Parathyroid adenoma (tissue), 2 donors: Measurements from ENCODE around the gene PES1.

ENCODE experiments used
- H2AFZ ChIP-seq: fragments of 300-600 bp; sonication (generic); one replicate; pipeline ENCODE4 v1.7.0; 2017; ENCODE audit warnings: antibody characterized with exemption, mild to moderate bottlenecking
- H3K27ac ChIP-seq: fragments of 300-600 bp; sonication (generic); one replicate; pipeline ENCODE4 v1.7.0; 2017
- H3K27me3 ChIP-seq: fragments of 300-600 bp; sonication (generic); one replicate; pipeline ENCODE4 v1.7.0; 2017; ENCODE audit warnings: low read length; ENCODE audit not compliant: control insufficient read depth, insufficient read depth
- H3K36me3 ChIP-seq: fragments of 300-600 bp; sonication (generic); one replicate; pipeline ENCODE4 v1.7.0; 2017; ENCODE audit warnings: low read length; ENCODE audit not compliant: control insufficient read depth, insufficient read depth
- H3K4me1 ChIP-seq: fragments of 300-600 bp; sonication (generic); one replicate; pipeline ENCODE4 v1.7.0; 2017; ENCODE audit warnings: control low read depth
- H3K4me2 ChIP-seq: fragments of 300-600 bp; sonication (generic); one replicate; pipeline ENCODE4 v1.7.0; 2017; ENCODE audit warnings: low read length
- H3K4me3 ChIP-seq: fragments of 300-600 bp; sonication (generic); one replicate; pipeline ENCODE4 v1.7.0; 2017; ENCODE audit warnings: low read depth, low read length
- H3K79me2 ChIP-seq: fragments of 300-600 bp; sonication (generic); one replicate; pipeline ENCODE4 v1.7.0; 2017; ENCODE audit warnings: control low read depth
- H3K9ac ChIP-seq: fragments of 300-600 bp; sonication (generic); one replicate; pipeline ENCODE4 v1.7.0; 2017; ENCODE audit warnings: mild to moderate bottlenecking
- H3K9me3 ChIP-seq: fragments of 300-600 bp; sonication (generic); one replicate; pipeline ENCODE4 v1.7.0; 2017; ENCODE audit warnings: low read length; ENCODE audit not compliant: control insufficient read depth
- TF ChIP-seq, protein P1 (sequence below): fragments of 300-600 bp; sonication (generic); IDR thresholded peaks from one replicate; pipeline ENCODE4 v1.7.0; 2017; ENCODE audit warnings: antibody characterized with exemption, mild to moderate bottlenecking
- donor health status: primary hyperparathyroidism.

Gene PES1

DNA sequence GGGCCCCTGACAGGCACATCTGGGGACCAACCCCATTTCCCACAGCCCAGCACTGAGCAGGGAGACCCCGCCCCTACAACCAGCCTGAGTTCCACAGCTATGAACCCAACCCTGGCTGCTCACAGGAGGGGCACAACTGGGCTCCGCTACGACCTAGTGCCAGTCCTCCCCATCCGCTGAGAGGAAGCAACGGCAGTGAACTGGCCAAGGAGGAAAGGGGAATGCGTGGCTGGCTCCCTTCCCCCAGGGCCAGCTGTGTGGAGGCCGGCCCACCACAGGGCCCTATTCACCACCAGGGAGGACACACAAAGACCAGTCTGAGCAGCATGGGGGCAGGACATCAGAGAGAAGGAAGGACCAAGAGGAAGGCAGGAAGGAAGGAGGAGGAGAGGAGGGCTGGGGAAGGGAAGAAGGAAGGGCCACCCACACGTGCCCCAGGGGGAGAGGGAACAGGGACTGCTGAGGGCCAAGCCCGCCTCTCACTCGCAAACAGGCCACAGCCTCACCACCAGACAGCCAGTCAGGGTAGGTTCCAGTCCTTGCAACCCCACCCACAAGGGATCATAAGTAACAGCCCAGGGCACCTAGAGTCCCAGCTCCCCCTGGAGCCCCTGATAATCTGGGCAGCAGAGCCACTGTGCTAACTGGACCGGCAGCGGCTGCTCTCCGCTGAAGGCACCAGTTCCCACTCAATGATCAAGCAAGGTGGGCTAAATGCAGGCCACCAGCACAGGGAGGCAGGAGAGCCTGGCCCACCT is 8.7 kb downstream of the PES1 start:
- Histone ChIP-seq H3K9me3 (no peaks in the 10 kb centered on the region), H2AFZ (no peak overlapping the region), H3K27me3 (no peaks in the 10 kb centered on the region), H3K4me1 (no peaks in the 10 kb centered on the region), H3K36me3 (no peaks in the 10 kb centered on the region), H3K27ac (no peak overlapping the region), H3K79me2 (no peaks in the 10 kb centered on the region), H3K4me2 (no peak overlapping the region), H3K4me3 (no peak overlapping the region), H3K9ac (no peak overlapping the region)
- TF ChIP-seq, protein P1, sequence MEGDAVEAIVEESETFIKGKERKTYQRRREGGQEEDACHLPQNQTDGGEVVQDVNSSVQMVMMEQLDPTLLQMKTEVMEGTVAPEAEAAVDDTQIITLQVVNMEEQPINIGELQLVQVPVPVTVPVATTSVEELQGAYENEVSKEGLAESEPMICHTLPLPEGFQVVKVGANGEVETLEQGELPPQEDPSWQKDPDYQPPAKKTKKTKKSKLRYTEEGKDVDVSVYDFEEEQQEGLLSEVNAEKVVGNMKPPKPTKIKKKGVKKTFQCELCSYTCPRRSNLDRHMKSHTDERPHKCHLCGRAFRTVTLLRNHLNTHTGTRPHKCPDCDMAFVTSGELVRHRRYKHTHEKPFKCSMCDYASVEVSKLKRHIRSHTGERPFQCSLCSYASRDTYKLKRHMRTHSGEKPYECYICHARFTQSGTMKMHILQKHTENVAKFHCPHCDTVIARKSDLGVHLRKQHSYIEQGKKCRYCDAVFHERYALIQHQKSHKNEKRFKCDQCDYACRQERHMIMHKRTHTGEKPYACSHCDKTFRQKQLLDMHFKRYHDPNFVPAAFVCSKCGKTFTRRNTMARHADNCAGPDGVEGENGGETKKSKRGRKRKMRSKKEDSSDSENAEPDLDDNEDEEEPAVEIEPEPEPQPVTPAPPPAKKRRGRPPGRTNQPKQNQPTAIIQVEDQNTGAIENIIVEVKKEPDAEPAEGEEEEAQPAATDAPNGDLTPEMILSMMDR, result no peak

DNA sequence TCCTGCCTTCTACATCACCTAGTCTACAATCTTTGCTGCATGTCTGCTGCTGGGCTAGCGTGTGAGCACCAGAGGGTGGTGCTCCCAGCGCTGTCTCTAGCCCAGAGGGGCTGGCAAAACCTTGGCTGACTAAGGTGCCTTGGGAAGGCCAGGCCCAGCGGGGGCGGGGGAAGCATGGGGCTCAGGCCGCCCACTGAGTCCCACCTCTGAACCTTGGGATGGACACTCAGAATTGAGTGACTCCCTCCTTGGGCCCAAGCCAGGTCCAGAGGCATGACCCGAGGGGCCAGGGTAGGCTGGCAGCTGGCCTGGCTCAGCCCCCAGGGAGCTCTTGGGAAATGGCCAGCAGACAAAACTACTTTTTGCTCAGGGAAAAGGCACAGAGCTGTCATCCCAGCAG is 9.7 kb downstream of the PES1 start:
- H3K9ac ChIP-seq, result no peak overlapping the region
- TF ChIP-seq, protein P1, result no peak
- no peaks in the 10 kb centered on the region for H3K27me3 ChIP-seq
- no peaks in the 10 kb centered on the region for H3K9me3 ChIP-seq
- H2AFZ ChIP-seq, result no peak overlapping the region
- H3K4me3 ChIP-seq, result no peak overlapping the region
- no peaks in the 10 kb centered on the region for H3K36me3 ChIP-seq
- no peak overlapping the region for H3K4me2 ChIP-seq
- H3K79me2 ChIP-seq, result no peaks in the 10 kb centered on the region
- no peaks in the 10 kb centered on the region for H3K4me1 ChIP-seq
- H3K27ac ChIP-seq, result no peak overlapping the region

DNA sequence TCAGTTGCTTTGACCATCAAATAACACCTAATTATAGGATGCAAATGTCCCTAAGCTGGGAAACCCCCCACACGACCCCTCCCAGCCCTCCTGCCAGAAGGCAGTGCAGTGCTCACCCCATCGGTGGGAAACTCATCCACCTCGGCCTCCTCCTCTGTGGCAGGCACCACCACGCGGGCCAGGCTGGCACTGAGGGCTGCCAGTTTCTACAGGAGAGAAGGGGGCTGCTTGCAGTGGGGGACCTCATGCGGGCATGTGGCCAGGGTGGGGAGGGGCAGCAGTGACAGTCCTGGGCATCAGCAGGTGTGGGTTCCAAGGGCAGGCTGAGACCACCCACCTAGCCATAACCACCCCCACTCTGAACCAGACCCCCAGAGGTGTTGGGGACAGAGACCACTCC is 10.8 kb downstream of the PES1 start:
- Histone ChIP-seq H3K4me1 (no peaks in the 10 kb centered on the region), H3K9ac (no peak overlapping the region), H3K36me3 (no peaks in the 10 kb centered on the region), H2AFZ (no peak overlapping the region), H3K4me2 (no peak overlapping the region), H3K4me3 (no peak overlapping the region), H3K27me3 (no peaks in the 10 kb centered on the region), H3K9me3 (no peaks in the 10 kb centered on the region), H3K27ac (no peak overlapping the region), H3K79me2 (no peaks in the 10 kb centered on the region)
- TF ChIP-seq, protein P1, result no peak

DNA sequence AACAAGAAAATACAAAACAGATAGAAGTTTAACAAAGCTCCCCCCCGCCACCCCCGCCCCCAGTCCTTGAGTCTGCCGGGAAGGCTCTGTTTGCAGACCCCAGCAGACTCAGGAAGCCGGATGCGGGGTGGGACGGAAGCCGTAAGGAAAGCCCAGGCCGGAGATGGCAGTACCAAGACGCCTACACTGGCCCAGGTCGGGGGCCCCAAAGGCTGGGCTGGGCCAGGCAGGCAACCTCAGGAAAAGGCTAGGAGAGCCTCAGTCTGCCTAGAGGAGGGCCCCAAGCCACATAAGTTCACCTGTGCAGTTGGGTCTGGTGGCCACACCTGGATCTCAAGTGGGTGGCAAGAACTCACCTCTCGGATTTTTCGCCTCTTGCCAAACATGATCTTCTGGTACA is 13.2 kb downstream of the PES1 start:
- Histone ChIP-seq H3K27ac (no peak overlapping the region), H2AFZ (no peak overlapping the region), H3K9ac (no peak overlapping the region), H3K4me1 (no peaks in the 10 kb centered on the region), H3K27me3 (no peaks in the 10 kb centered on the region), H3K36me3 (no peaks in the 10 kb centered on the region), H3K4me2 (no peak overlapping the region), H3K4me3 (no peak overlapping the region), H3K9me3 (no peaks in the 10 kb centered on the region), H3K79me2 (no peaks in the 10 kb centered on the region)
- TF ChIP-seq, protein P1, result no peak

DNA sequence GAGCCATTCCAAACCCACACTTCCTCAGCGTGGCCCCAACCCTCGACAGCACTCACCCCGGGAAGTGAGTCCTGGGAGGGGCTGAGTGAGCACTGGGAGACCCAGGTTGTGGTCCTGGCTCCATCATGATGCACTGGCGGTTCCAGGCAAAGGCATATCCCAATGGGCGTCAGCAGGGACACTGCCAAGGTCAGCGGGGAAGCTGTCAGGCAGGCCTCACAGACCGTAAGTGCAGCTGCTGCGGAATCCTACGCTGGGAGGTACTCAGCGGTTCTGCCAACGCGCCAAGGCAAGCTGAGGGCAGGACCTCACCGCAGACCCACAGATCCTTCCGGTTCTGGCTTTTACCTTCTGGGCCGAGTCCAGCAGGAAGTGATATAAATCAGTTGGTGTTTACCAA is 15.9 kb downstream of the PES1 start:
- Histone ChIP-seq H3K27me3 (no peaks in the 10 kb centered on the region), H3K27ac (no peak overlapping the region), H3K79me2 (no peaks in the 10 kb centered on the region), H3K4me1 (no peaks in the 10 kb centered on the region), H2AFZ (no peak overlapping the region), H3K4me2 (no peak overlapping the region), H3K36me3 (no peaks in the 10 kb centered on the region), H3K4me3 (no peak overlapping the region), H3K9ac (no peak overlapping the region), H3K9me3 (no peaks in the 10 kb centered on the region)
- TF ChIP-seq, protein P1, result no peak
